SK-N-SH (cell line): ENCODE measurements around the gene OPCML. TPM values are rescaled to one million over a fixed set of nuclear protein-coding genes. Genes with fewer than 3 reads are reported as not detected.

Experiments
- CTCF ChIA-PET: fragments of 300-600, 350-600 bp; formaldehyde crosslinking; extraction: SDS; loops from one replicate; lab custom pipeline; 2021; lab: Yijun Ruan, JAX
- POLR2A ChIA-PET: fragments of 350-600 bp; sonication (Branson Sonifier 250); formaldehyde crosslinking; extraction: SDS; loops from one replicate; lab custom pipeline; 2020; ENCODE audit warnings: antibody characterized with exemption, inconsistent platforms; lab: Yijun Ruan, JAX
- DNase-seq: peaks from one replicate; pipeline ENCODE4 v3.0.0; 2012
- H2AFZ ChIP-seq: fragments of 200-600 bp; sonication (generic); 2 replicates; pipeline ENCODE4 v1.8.1; 2016; ENCODE audit warnings: antibody characterized with exemption, mild to moderate bottlenecking, low read depth
- H3F3A ChIP-seq: fragments of 200-600 bp; sonication (generic); replicated peaks from 2 replicates; pipeline ENCODE3; 2016; ENCODE audit warnings: antibody characterized with exemption, mild to moderate bottlenecking; ENCODE audit not compliant: insufficient read depth
- H3K27ac ChIP-seq, 2 experiments: fragments of 200-500 bp in 1 of 2; fragments of 200-600 bp in 1 of 2; sonication (Bioruptor generic) in 1 of 2; sonication (generic), shearing (Covaris generic) in 1 of 2; 2 replicates each; pipeline versions ENCODE4 v1.5.1 to v1.6.1; 2014 to 2016; ENCODE audit warnings: low read depth in 2 of 2, inconsistent platforms in 1 of 2, low read length in 1 of 2, mild to moderate bottlenecking in 1 of 2, mixed read lengths in 1 of 2
- H3K27me3 ChIP-seq: fragments of 200-600 bp; sonication (generic), shearing (Covaris generic); 2 replicates; pipeline ENCODE4 v1.6.1; 2016; ENCODE audit warnings: mixed run types; ENCODE audit not compliant: insufficient read depth
- H3K36me3 ChIP-seq, 2 experiments: fragments of 200-500 bp in 1 of 2; fragments of 200-600 bp in 1 of 2; sonication (Bioruptor generic) in 1 of 2; sonication (generic) in 1 of 2; replicated peaks in 1 of 2; 2 replicates each; pipeline versions ENCODE3 to v1.5.1; 2014 to 2016; ENCODE audit warnings: low read length in 1 of 2, mild to moderate bottlenecking in 1 of 2; ENCODE audit not compliant: insufficient read depth in 2 of 2, control insufficient read depth in 1 of 2
- H3K4me1 ChIP-seq, 2 experiments: fragments of 200-500 bp in 1 of 2; fragments of 200-600 bp in 1 of 2; sonication (Bioruptor generic) in 1 of 2; sonication (generic), shearing (Covaris generic) in 1 of 2; 2 replicates each; pipeline versions ENCODE4 v1.5.1 to v1.6.1; 2014 to 2016; ENCODE audit warnings: low read depth in 1 of 2, low read length in 1 of 2, mixed run types in 1 of 2; ENCODE audit not compliant: insufficient read depth in 2 of 2, control insufficient read depth in 1 of 2
- H3K4me2 ChIP-seq: fragments of 200-600 bp; sonication (generic), shearing (Covaris generic); 2 replicates; pipeline ENCODE4 v1.6.1; 2017; ENCODE audit warnings: mixed run types
- H3K4me3 ChIP-seq, 2 experiments: fragments of 200-500 bp in 1 of 2; fragments of 200-600 bp in 1 of 2; sonication (Bioruptor generic) in 1 of 2; sonication (generic), shearing (Covaris generic) in 1 of 2; 2 replicates each; pipeline versions ENCODE4 v1.5.1 to v1.8.1; 2014 to 2016; ENCODE audit warnings: low read depth in 2 of 2, inconsistent platforms in 1 of 2, low read length in 1 of 2, mild to moderate bottlenecking in 1 of 2, mixed read lengths in 1 of 2, moderate library complexity in 1 of 2
- H3K79me2 ChIP-seq: fragments of 200-600 bp; sonication (generic); 2 replicates; pipeline ENCODE4 v1.8.1; 2017; ENCODE audit warnings: mild to moderate bottlenecking; ENCODE audit not compliant: insufficient read depth
- H3K9ac ChIP-seq: fragments of 200-600 bp; sonication (generic); 2 replicates; pipeline ENCODE4 v1.6.1; 2017; ENCODE audit warnings: mixed run types
- H3K9me2 ChIP-seq: fragments of 200-600 bp; sonication (generic); 2 replicates; pipeline ENCODE4 v1.6.1; 2017; ENCODE audit warnings: mixed run types
- H3K9me3 ChIP-seq: fragments of 200-600 bp; sonication (generic); 2 replicates; pipeline ENCODE4 v1.6.1; 2017; ENCODE audit warnings: mixed run types, mild to moderate bottlenecking, moderate library complexity
- H4K20me1 ChIP-seq: fragments of 200-600 bp; sonication (generic); 2 replicates; pipeline ENCODE4 v1.6.1; 2017; ENCODE audit warnings: mild to moderate bottlenecking, mixed run types; ENCODE audit not compliant: insufficient read depth
- CHD2 ChIP-seq: fragments of 150-350 bp; IDR thresholded peaks from 2 replicates; pipeline ENCODE4 v1.6.1; 2018; ENCODE audit warnings: low read length; ENCODE audit not compliant: partially characterized antibody
- CTCF ChIP-seq: fragments of 200-600 bp; sonication (generic); IDR thresholded peaks from 2 replicates; pipeline ENCODE4 v1.6.1; 2017; ENCODE audit warnings: antibody characterized with exemption, mild to moderate bottlenecking, moderate library complexity
- ELF1 ChIP-seq: IDR thresholded peaks from 2 replicates; pipeline ENCODE4 v1.4.0; 2012
- FOSL2 ChIP-seq: IDR thresholded peaks from 2 replicates; pipeline ENCODE4 v1.4.0; 2012; ENCODE audit warnings: low read depth, mild to moderate bottlenecking, moderate library complexity, borderline replicate concordance
- FOXJ3 ChIP-seq: sonication (generic); formaldehyde crosslinking; IDR thresholded peaks from 2 replicates; pipeline ENCODE4 v1.5.1; 2020; ENCODE audit warnings: mild to moderate bottlenecking, missing genetic modification reagents
- FOXM1 ChIP-seq: IDR thresholded peaks from 2 replicates; pipeline ENCODE4 v1.4.0; 2012; ENCODE audit warnings: low read depth, mild to moderate bottlenecking
- MAX ChIP-seq: IDR thresholded peaks from 2 replicates; pipeline ENCODE4 v1.4.0; 2012; ENCODE audit warnings: low read depth
- MEF2A ChIP-seq: IDR thresholded peaks from 2 replicates; pipeline ENCODE4 v1.4.0; 2012; ENCODE audit warnings: low read depth, borderline replicate concordance
- MXI1 ChIP-seq: IDR thresholded peaks from 2 replicates; pipeline ENCODE4 v1.6.1; 2012; ENCODE audit warnings: mild to moderate bottlenecking, low read depth, low read length, improper control_type of control experiment
- NRF1 ChIP-seq: IDR thresholded peaks from 2 replicates; pipeline ENCODE4 v1.6.1; 2012; ENCODE audit warnings: low read depth, mild to moderate bottlenecking, low read length
- PBX3 ChIP-seq: IDR thresholded peaks from 2 replicates; pipeline ENCODE4; 2012
- POLR2AphosphoS5 ChIP-seq: IDR thresholded peaks from 2 replicates; pipeline ENCODE4 v1.6.1; 2012; ENCODE audit warnings: low read depth, low read length
- RCOR1 ChIP-seq: fragments of 150-350 bp; IDR thresholded peaks from 2 replicates; pipeline ENCODE4 v1.6.1; 2017; ENCODE audit warnings: antibody characterized with exemption, low read length
- RFX5 ChIP-seq: IDR thresholded peaks from 2 replicates; pipeline ENCODE4 v1.6.1; 2012; ENCODE audit warnings: mild to moderate bottlenecking, improper control_type of control experiment, low read length
- RXRA ChIP-seq: IDR thresholded peaks from 2 replicates; pipeline ENCODE4 v1.4.0; 2012; ENCODE audit warnings: low read depth, mild to moderate bottlenecking, borderline replicate concordance
- TCF12 ChIP-seq: IDR thresholded peaks from 2 replicates; pipeline ENCODE4 v1.4.0; 2012
- TEAD4 ChIP-seq: IDR thresholded peaks from 2 replicates; pipeline ENCODE4 v1.4.0; 2012; ENCODE audit warnings: mild to moderate bottlenecking, borderline replicate concordance; ENCODE audit not compliant: insufficient read depth
- ZBTB33 ChIP-seq: IDR thresholded peaks from 2 replicates; pipeline ENCODE4 v1.4.0; 2012; ENCODE audit warnings: low read depth, borderline replicate concordance
- WGBS: methylation state at CpG from one replicate; pipeline ENCODE4 v1.1.6; 2017; ENCODE audit warnings: low lambda C conversion rate; 5-methylcytosine and 5-hydroxymethylcytosine counted together
- polyA plus RNA-seq, 3 experiments: library from polyadenylated mRNA; depleted of rRNA; stranded (reverse); fragments of >200 nt; gene quantifications; 2 replicates each; pipeline ENCODE4 v1.2.3, GENCODE V29; 2012

Gene OPCML
- polyA plus RNA-seq, 1 of the 3 experiments (the other 2 are of a cell fraction): not detected

- no peak overlapping the region for H3K9ac ChIP-seq
- H3K27ac ChIP-seq: no peak overlapping the region
- H3K9me2 ChIP-seq: no peaks in the 10 kb centered on the region
- no peak for DNase-seq
- H3K27me3 ChIP-seq: no peaks in the 10 kb centered on the region
- no peaks in the 10 kb centered on the region; the same call in 1 of the 2 replicates for H3K9me3 ChIP-seq
- H3K4me2 ChIP-seq: no peak overlapping the region
- TF ChIP-seq RFX5 (no peak), MXI1 (no peak), NRF1 (no peak), FOXJ3 (no peak), FOSL2 (no peak), RCOR1 (no peak)
- H3K36me3 ChIP-seq: no peaks in the 10 kb centered on the region
- H3K4me1 ChIP-seq: peaks cover 0 to 3% of the 10 kb centered on the region in 2 experiments; a peak in 1 of 4 replicates
- no peaks in the 10 kb centered on the region for H4K20me1 ChIP-seq
- ChIA-PET CTCF (no interaction called here), POLR2A (no interaction called here)
- H3K4me3 ChIP-seq: no peak overlapping the region
- WGBS: 27% methylated on average over 4 of the region's 4 CpGs
- no peak overlapping the region for H2AFZ ChIP-seq
- no peaks in the 10 kb centered on the region for H3F3A ChIP-seq
- no peaks in the 10 kb centered on the region for H3K79me2 ChIP-seq
Measured at GRCh38 chr11:132785878-132786277, 746.4 kb downstream of the OPCML start.

GRCh38 chr11:132784441-132784840, 747.9 kb downstream of the OPCML start:
- no peak for DNase-seq
- H2AFZ ChIP-seq: no peak overlapping the region
- H3F3A ChIP-seq: no peaks in the 10 kb centered on the region

GRCh38 chr11:132782102-132782501, 750.2 kb downstream of the OPCML start:
- H3K79me2 ChIP-seq: no peaks in the 10 kb centered on the region
- H3K4me2 ChIP-seq: no peak overlapping the region
- H3K9ac ChIP-seq: no peak overlapping the region
- no peak for TF ChIP-seq FOXM1
- TF ChIP-seq MEF2A: no peak
- TF ChIP-seq NRF1: no peak
- TF ChIP-seq RCOR1: no peak
- TF ChIP-seq MXI1: no peak
- TF ChIP-seq CTCF: no peak
- no peak for TF ChIP-seq TCF12
- no peak for TF ChIP-seq POLR2AphosphoS5
- TF ChIP-seq RXRA: no peak
- TF ChIP-seq MAX: no peak
- TF ChIP-seq ELF1: no peak
- TF ChIP-seq TEAD4: no peak
- no peak for TF ChIP-seq PBX3
- TF ChIP-seq FOXJ3: no peak
- TF ChIP-seq CHD2: no peak
- no peak for TF ChIP-seq ZBTB33
- no peak for TF ChIP-seq FOSL2
- H3K27ac ChIP-seq: no peak overlapping the region
- H3K36me3 ChIP-seq: no peaks in the 10 kb centered on the region
- no peak overlapping the region for H3K4me3 ChIP-seq
- no peaks in the 10 kb centered on the region for H3F3A ChIP-seq
- POLR2A ChIA-PET: no interaction called here
- peaks cover 0 to 3% of the 10 kb centered on the region in 2 experiments; a peak in 1 of 4 replicates for H3K4me1 ChIP-seq
- 42% methylated on average over 6 of the region's 6 CpGs for WGBS
- CTCF ChIA-PET: interaction anchor here (1.0 kb wide), 1 partner anchor 11 kb away, joined by 3 read pairs; no protein-coding TSS in a partner anchor
- H3K9me3 ChIP-seq: no peaks in the 10 kb centered on the region
- no peak overlapping the region for H2AFZ ChIP-seq
- no peaks in the 10 kb centered on the region for H3K27me3 ChIP-seq
- no peaks in the 10 kb centered on the region for H3K9me2 ChIP-seq
- H4K20me1 ChIP-seq: no peaks in the 10 kb centered on the region
- DNase-seq: no peak

More at GRCh38 chr11:132784441-132784840, 747.9 kb downstream of the OPCML start:
- H3K36me3 ChIP-seq: no peaks in the 10 kb centered on the region
- peaks cover 0 to 3% of the 10 kb centered on the region in 2 experiments; a peak in 1 of 4 replicates for H3K4me1 ChIP-seq
- H3K79me2 ChIP-seq: no peaks in the 10 kb centered on the region
- no peaks in the 10 kb centered on the region for H3K27me3 ChIP-seq
- H3K4me2 ChIP-seq: no peak overlapping the region
- H3K27ac ChIP-seq: no peak overlapping the region
- no peak overlapping the region for H3K9ac ChIP-seq
- no peak overlapping the region for H3K4me3 ChIP-seq
- POLR2A ChIA-PET: no interaction called here
- H3K9me3 ChIP-seq: no peaks in the 10 kb centered on the region; the same call in 1 of the 2 replicates
- 32% methylated on average over 5 of the region's 5 CpGs for WGBS
- CTCF ChIA-PET: no interaction called here
- no peak for TF ChIP-seq POLR2AphosphoS5
- TF ChIP-seq TEAD4: no peak
- H3K9me2 ChIP-seq: no peaks in the 10 kb centered on the region
- no peaks in the 10 kb centered on the region for H4K20me1 ChIP-seq
